HEK293T (cell line): ENCODE data around the gene SLC2A6.

ENCODE experiments used
- CTCF ChIA-PET: fragments of 350-600 bp; formaldehyde crosslinking; extraction: SDS; loops from one replicate; lab custom pipeline; 2021; ENCODE audit warnings: antibody characterized with exemption, inconsistent platforms; lab: Yijun Ruan, JAX
- POLR2A ChIA-PET: fragments of 350-600 bp; formaldehyde crosslinking; extraction: SDS; loops from one replicate; lab custom pipeline; 2020; ENCODE audit warnings: antibody characterized with exemption, inconsistent platforms; lab: Yijun Ruan, JAX
- DNase-seq: peaks from one replicate; pipeline ENCODE4 v3.0.0; 2012; ENCODE audit warnings: mixed read lengths; ENCODE audit errors: extremely low spot score
- ARNT ChIP-seq: fragments of 450-650 bp; IDR thresholded peaks from 2 replicates; pipeline ENCODE4 v1.6.1; 2017; ENCODE audit warnings: mild to moderate bottlenecking
- BHLHE40 ChIP-seq: fragments of 450-650 bp; IDR thresholded peaks from 2 replicates; pipeline ENCODE4 v1.6.1; 2016; ENCODE audit warnings: mild to moderate bottlenecking, moderate library complexity, borderline replicate concordance
- CTBP1 ChIP-seq: fragments of 450-650 bp; IDR thresholded peaks from 2 replicates; pipeline ENCODE4 v1.6.1; 2016; ENCODE audit warnings: borderline replicate concordance
- ELF4 ChIP-seq: fragments of 450-650 bp; IDR thresholded peaks from 2 replicates; pipeline ENCODE4 v1.6.1; 2017; ENCODE audit warnings: antibody characterized with exemption
- FOXA1 ChIP-seq: fragments of 450-650 bp; IDR thresholded peaks from 2 replicates; pipeline ENCODE4 v1.6.1; 2016; ENCODE audit warnings: mild to moderate bottlenecking
- FOXK2 ChIP-seq: fragments of 450-650 bp; IDR thresholded peaks from 2 replicates; pipeline ENCODE4 v1.6.1; 2016; ENCODE audit warnings: mild to moderate bottlenecking
- FOXM1 ChIP-seq: fragments of 450-650 bp; IDR thresholded peaks from 2 replicates; pipeline ENCODE4 v1.6.1; 2017; ENCODE audit warnings: mild to moderate bottlenecking, borderline replicate concordance
- HDGF ChIP-seq: fragments of 450-650 bp; IDR thresholded peaks from 2 replicates; pipeline ENCODE4 v1.6.1; 2017; ENCODE audit warnings: antibody characterized with exemption, borderline replicate concordance
- L3MBTL2 ChIP-seq: fragments of 450-650 bp; conservative IDR thresholded peaks from 2 replicates; pipeline ENCODE4 v1.6.1; 2016; ENCODE audit warnings: mild to moderate bottlenecking
- LEF1 ChIP-seq: fragments of 450-650 bp; IDR thresholded peaks from 2 replicates; pipeline ENCODE4 v1.6.1; 2017; ENCODE audit warnings: mild to moderate bottlenecking, borderline replicate concordance
- NFRKB ChIP-seq: fragments of 450-650 bp; IDR thresholded peaks from 2 replicates; pipeline ENCODE4 v1.6.1; 2016; ENCODE audit warnings: mild to moderate bottlenecking, moderate library complexity
- SP1 ChIP-seq: fragments of 450-650 bp; IDR thresholded peaks from 2 replicates; pipeline ENCODE4 v1.6.1; 2017
- SUZ12 ChIP-seq: fragments of 450-650 bp; IDR thresholded peaks from 2 replicates; pipeline ENCODE4 v1.6.1; 2016; ENCODE audit warnings: mild to moderate bottlenecking
- TARDBP ChIP-seq: fragments of 450-650 bp; IDR thresholded peaks from 2 replicates; pipeline ENCODE4 v1.6.1; 2016
- ZNF384 ChIP-seq: fragments of 450-650 bp; IDR thresholded peaks from 2 replicates; pipeline ENCODE4 v1.6.1; 2016
- TF ChIP-seq, protein P1 (sequence below): fragments of 450-650 bp; IDR thresholded peaks from 2 replicates; pipeline ENCODE4 v1.6.1; 2016

SLC2A6 gene

DNA sequence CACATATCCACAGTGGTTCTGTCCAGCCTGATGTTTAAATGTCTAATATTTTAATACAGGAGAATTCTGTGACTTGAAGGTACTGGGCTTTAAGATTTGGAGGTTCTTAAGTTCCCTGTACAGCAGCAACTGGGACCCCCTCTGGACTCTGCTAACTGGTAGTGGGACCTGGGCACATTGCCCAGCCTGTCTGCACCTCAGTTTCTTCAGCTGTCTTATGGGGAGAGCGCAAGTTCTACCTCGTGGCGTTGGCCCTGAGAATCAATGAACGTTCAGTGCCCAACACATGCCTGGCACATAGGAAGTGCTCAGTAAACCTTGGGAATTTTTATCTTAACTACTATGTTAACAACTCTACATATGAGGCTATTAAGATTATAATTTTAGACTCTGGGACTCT, 1.4 kb downstream of the SLC2A6 start:
- DNase-seq: no peak
- CTCF ChIA-PET: no interaction called here
- no peak for TF ChIP-seq NFRKB
- TF ChIP-seq L3MBTL2: no peak
- no peak for TF ChIP-seq TARDBP
- no peak for TF ChIP-seq HDGF
- TF ChIP-seq ZNF384: no peak
- no peak for TF ChIP-seq ARNT
- TF ChIP-seq BHLHE40: no peak
- TF ChIP-seq, protein P1, sequence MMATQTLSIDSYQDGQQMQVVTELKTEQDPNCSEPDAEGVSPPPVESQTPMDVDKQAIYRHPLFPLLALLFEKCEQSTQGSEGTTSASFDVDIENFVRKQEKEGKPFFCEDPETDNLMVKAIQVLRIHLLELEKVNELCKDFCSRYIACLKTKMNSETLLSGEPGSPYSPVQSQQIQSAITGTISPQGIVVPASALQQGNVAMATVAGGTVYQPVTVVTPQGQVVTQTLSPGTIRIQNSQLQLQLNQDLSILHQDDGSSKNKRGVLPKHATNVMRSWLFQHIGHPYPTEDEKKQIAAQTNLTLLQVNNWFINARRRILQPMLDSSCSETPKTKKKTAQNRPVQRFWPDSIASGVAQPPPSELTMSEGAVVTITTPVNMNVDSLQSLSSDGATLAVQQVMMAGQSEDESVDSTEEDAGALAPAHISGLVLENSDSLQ: no peak
- no peak for TF ChIP-seq SP1
- no peak for TF ChIP-seq CTBP1
- no peak for TF ChIP-seq SUZ12
- POLR2A ChIA-PET: interaction anchor here (1.4 kb wide), 1 partner anchor 102 kb away, joined by 6 read pairs; no protein-coding TSS in a partner anchor

DNA sequence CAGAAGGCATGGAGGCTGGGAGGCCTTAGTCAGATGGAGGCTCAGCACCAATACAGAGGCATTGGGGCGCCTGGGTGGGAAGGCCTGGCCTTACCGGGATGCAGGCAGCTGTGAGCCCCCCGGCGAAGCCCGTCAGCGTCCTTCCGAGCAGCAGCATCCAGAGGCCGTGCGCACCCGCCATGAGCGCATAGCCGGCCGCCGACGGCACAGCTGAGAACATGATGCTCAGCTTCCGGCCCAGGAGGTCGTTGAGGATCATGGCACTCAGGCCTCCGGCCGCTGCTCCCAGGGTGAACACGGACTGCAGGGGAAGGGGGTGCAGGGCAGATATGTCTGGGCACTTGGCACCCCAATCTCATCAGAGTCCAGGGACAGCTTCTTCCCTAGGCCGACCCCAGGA, 2.0 kb downstream of the SLC2A6 start:
- CTCF ChIA-PET: no interaction called here
- POLR2A ChIA-PET: no interaction called here
- TF ChIP-seq ZNF384 (no peak), SUZ12 (no peak)
- DNase-seq: no peak

DNA sequence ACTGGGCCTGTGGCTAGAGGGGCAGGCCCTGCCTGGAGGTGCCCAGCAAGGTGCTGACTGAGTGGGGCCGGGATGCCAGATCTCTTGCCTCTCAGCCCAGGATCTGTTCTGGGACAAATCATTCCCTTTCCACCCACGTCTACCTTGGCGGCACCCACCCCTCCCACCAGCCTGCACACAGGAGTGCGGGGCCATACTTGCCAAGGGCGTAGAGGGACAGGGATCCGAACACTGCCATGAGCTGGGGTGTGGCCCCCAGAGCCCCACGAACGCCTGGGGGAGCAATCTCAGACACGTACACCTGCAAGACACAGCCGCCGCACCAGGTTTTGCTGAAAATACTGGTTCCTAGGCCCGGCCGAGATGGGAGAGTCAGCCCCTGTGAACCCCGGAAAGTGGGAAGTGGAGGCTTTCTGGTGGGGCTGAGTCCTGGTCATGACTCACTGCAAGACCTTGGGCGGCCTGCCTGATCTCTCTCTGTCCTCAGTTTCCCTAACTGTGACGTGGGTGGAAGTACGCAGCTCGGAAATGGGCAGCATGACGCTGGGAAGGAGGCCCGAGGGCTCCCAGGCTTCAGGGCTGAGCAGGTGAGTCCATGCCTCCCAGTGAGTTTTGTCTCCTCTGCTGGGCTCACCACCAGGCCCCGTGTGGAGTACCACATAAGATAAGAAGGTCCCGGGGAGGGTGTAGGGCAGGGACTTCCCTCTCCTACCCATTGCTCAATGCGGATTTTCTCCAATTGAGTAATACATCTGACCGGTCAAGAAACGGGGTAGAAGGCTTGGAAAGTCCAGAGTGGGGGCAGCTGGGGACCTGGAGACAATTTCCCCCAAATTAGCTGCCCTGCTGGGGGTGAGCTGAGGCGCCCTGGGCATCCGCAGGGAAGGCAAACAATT, 2.6 kb downstream of the SLC2A6 start:
- TF ChIP-seq ZNF384 (no peak), FOXM1 (no peak), SP1 (no peak), HDGF (no peak), BHLHE40 (no peak), L3MBTL2 (no peak), FOXA1 (no peak), CTBP1 (no peak), FOXK2 (no peak), ARNT (no peak), ELF4 (no peak), NFRKB (no peak), LEF1 (no peak), TARDBP (no peak), SUZ12 (no peak)
- TF ChIP-seq, protein P1: no peak

DNA sequence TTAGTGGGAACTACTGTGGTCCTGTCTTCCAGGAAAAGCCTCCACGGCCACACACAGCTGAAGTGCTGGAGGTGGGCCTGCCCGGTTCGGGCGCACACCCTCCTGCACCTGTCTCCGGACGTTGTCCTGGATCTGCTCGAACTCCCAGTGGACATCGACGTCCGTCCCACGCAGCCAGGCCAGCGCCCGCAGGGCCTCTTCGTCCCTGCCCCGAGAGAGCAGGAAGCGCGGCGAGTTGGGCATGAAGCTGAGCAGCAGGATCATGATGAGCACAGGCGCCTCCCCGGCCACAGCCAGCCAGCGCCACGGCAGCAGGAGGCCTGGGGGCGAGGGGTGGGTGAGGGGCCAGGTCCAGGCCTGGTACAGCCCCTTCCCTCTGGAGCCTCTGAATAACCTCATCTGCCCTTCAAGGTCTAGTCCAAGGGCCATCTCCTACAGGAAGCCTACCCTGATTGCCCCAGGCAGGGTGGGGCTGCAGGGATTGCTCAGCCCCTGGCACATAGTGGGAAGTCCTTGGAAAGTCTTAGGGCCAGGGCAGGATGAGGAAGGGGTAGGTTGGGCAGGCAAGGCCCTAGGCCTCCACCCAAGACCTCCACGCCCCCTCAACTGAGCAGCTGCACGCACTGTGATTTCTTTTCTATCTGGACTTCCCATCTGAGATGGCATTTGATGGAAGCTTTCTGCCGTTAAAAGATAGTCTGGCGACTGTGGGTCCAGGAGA, 3.4 kb downstream of the SLC2A6 start:
- TF ChIP-seq BHLHE40 (no peak), FOXM1 (no peak), ZNF384 (no peak), FOXK2 (no peak), HDGF (no peak), CTBP1 (no peak)
- DNase-seq: no peak
- ChIA-PET POLR2A (no interaction called here), CTCF (no interaction called here)

More for the DNA sequence above, 2.6 kb downstream of the SLC2A6 start:
- ChIA-PET POLR2A (no interaction called here), CTCF (no interaction called here)
- no peak for DNase-seq

DNA sequence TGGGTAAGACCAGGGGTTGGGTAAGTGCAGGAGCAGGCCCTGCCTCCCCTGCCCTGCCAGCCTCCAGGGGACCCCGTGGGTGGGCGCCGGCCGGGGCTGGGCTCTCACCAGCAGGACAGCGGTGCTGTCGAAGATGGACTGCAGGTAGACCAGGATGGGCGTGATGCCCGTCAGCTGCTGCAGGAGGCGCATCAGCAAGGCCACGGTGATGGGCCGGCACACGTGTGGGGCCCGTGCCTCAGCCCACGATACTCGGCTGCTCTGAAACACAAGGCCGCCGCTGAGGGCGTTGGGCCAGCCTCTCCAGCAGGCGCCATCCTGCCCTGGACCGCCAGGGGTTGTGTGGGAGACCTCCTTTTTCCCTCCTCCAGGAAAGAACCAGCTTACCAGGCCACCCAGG, 4.0 kb downstream of the SLC2A6 start:
- POLR2A ChIA-PET: no interaction called here
- CTCF ChIA-PET: no interaction called here

DNA sequence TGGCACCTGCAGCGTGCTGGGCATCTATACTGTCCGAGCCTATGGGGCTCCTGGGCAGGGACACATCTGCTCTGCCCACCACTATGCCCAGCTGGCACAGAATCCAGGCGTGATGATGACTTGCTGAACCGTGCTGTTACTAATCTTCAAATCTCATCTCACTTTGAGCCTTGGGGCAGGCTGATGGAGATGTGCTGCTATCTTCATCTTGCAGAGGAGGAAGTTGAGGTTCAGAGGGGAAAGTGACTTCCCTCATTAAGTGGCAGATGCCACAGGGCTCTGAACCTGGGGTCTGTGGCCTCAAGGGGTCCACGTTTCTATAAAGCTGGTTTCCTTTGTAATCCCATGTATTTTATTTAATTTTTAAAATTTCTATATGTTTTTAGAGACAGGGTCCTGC, 4.7 kb downstream of the SLC2A6 start:
- no peak for DNase-seq
- POLR2A ChIA-PET: no interaction called here
- CTCF ChIA-PET: no interaction called here

More for the DNA sequence above, 4.0 kb downstream of the SLC2A6 start:
- TF ChIP-seq, protein P1: no peak
- no peak for DNase-seq

More for the DNA sequence above, 4.7 kb downstream of the SLC2A6 start:
- TF ChIP-seq SP1 (no peak), ZNF384 (no peak), L3MBTL2 (no peak), FOXK2 (no peak), ELF4 (no peak), SUZ12 (no peak), FOXA1 (no peak), ARNT (no peak), TARDBP (no peak)
- TF ChIP-seq, protein P1: no peak
